Osteocyte (in vitro differentiated cells): ENCODE results near the gene OVCA2. TPM values are rescaled to one million over a fixed set of nuclear protein-coding genes. Genes with fewer than 3 reads are reported as not detected.
A peak's percentile ranks its signal among the peaks of the same experiment; 100 is the strongest.

Experiments
- DNase-seq: peaks from one replicate; pipeline ENCODE4 v3.0.0; 2021; ENCODE audit warnings: mixed read lengths; ENCODE audit not compliant: unreplicated experiment; ENCODE audit errors: extremely low spot score
- H3K27ac Mint-ChIP-seq: one replicate; pipeline ENCODE4 v1.8.0; 2021; ENCODE audit warnings: mild to moderate bottlenecking, mixed read lengths; ENCODE audit not compliant: unreplicated experiment
- H3K27me3 Mint-ChIP-seq: one replicate; pipeline ENCODE4 v1.8.0; 2021; ENCODE audit warnings: mixed read lengths; ENCODE audit not compliant: unreplicated experiment
- H3K36me3 Mint-ChIP-seq: one replicate; pipeline ENCODE4 v1.8.0; 2021; ENCODE audit warnings: mixed read lengths; ENCODE audit not compliant: unreplicated experiment
- H3K4me1 Mint-ChIP-seq: one replicate; pipeline ENCODE4 v1.8.0; 2021; ENCODE audit warnings: mixed read lengths; ENCODE audit not compliant: unreplicated experiment
- H3K4me3 Mint-ChIP-seq: one replicate; pipeline ENCODE4 v1.8.0; 2021; ENCODE audit warnings: mild to moderate bottlenecking, moderate library complexity, mixed read lengths; ENCODE audit not compliant: unreplicated experiment
- H3K9me3 Mint-ChIP-seq: one replicate; pipeline ENCODE4 v1.8.0; 2021; ENCODE audit warnings: mixed read lengths; ENCODE audit not compliant: unreplicated experiment
- total RNA-seq: library from RNA; stranded (reverse); gene quantifications from 2 replicates; pipeline ENCODE4 v1.2.1, GENCODE V29; 2021
- TF ChIP-seq, protein P1 (sequence below): fragments of 200-600 bp; sonication (generic); IDR thresholded peaks from 2 replicates; pipeline ENCODE4 v1.5.0; 2021; ENCODE audit warnings: antibody characterized with exemption, mild to moderate bottlenecking, moderate library complexity

Gene OVCA2
- total RNA-seq, 1 donor from 2014 or later, result 33.2 TPM

DNA sequence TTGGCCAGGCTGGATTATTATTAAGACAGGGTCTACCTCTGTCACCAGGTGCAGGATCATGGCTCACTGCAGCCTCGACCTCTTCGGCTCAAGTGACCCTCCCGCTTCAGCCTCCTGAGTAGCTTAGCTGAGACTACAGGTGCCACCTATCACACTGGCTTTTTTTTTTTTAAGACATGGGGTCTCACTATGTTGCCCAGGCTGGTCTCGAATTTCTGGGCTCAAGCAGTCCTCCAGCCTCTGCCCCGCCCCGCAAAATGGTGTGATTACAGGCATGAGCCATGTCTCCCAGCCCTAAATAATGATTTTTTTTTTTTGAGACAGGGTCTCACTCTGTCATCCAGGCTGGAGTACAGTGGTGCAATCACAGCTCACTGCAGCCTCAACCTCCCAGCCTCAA, 5.8 kb downstream of the OVCA2 start:
- DNase-seq, result no peak
- H3K9me3 Mint-ChIP-seq, result no peaks in the 10 kb centered on the region
- peaks cover 10% of the 10 kb centered on the region for H3K36me3 Mint-ChIP-seq
- no peak overlapping the region for H3K27ac Mint-ChIP-seq
- no peak overlapping the region for H3K4me3 Mint-ChIP-seq
- H3K27me3 Mint-ChIP-seq, result peaks cover 4% of the 10 kb centered on the region
- TF ChIP-seq, protein P1, sequence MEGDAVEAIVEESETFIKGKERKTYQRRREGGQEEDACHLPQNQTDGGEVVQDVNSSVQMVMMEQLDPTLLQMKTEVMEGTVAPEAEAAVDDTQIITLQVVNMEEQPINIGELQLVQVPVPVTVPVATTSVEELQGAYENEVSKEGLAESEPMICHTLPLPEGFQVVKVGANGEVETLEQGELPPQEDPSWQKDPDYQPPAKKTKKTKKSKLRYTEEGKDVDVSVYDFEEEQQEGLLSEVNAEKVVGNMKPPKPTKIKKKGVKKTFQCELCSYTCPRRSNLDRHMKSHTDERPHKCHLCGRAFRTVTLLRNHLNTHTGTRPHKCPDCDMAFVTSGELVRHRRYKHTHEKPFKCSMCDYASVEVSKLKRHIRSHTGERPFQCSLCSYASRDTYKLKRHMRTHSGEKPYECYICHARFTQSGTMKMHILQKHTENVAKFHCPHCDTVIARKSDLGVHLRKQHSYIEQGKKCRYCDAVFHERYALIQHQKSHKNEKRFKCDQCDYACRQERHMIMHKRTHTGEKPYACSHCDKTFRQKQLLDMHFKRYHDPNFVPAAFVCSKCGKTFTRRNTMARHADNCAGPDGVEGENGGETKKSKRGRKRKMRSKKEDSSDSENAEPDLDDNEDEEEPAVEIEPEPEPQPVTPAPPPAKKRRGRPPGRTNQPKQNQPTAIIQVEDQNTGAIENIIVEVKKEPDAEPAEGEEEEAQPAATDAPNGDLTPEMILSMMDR, result no peak
- H3K4me1 Mint-ChIP-seq, result peaks cover 24% of the 10 kb centered on the region

DNA sequence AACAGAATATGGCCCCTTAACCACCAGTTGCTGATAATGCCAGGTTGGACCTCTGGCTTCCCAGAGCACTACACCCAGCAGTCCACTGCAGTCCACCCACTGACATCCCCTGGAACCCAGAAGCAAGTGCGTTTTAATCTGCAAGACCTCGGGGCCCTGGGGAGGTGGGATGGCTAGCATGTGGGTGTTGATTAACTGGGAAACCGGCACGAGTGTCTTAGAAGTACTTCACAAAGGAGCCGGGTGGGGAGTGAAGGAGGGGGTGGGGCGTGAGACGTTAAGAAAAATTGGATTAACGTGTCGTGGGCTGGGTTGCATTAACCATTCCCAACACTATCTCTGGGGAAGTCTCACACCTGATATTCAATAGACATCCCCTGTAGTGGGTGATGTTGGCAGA, 7.0 kb downstream of the OVCA2 start:
- Mint-ChIP-seq H3K36me3 (peaks cover 3% of the 10 kb centered on the region), H3K27me3 (peaks cover 4% of the 10 kb centered on the region), H3K27ac (peak overlapping the region; percentile 79), H3K4me1 (peaks cover 19% of the 10 kb centered on the region), H3K9me3 (no peaks in the 10 kb centered on the region), H3K4me3 (peak overlapping the region; percentile 78)
- DNase-seq, result no peak
- TF ChIP-seq, protein P1, result no peak

DNA sequence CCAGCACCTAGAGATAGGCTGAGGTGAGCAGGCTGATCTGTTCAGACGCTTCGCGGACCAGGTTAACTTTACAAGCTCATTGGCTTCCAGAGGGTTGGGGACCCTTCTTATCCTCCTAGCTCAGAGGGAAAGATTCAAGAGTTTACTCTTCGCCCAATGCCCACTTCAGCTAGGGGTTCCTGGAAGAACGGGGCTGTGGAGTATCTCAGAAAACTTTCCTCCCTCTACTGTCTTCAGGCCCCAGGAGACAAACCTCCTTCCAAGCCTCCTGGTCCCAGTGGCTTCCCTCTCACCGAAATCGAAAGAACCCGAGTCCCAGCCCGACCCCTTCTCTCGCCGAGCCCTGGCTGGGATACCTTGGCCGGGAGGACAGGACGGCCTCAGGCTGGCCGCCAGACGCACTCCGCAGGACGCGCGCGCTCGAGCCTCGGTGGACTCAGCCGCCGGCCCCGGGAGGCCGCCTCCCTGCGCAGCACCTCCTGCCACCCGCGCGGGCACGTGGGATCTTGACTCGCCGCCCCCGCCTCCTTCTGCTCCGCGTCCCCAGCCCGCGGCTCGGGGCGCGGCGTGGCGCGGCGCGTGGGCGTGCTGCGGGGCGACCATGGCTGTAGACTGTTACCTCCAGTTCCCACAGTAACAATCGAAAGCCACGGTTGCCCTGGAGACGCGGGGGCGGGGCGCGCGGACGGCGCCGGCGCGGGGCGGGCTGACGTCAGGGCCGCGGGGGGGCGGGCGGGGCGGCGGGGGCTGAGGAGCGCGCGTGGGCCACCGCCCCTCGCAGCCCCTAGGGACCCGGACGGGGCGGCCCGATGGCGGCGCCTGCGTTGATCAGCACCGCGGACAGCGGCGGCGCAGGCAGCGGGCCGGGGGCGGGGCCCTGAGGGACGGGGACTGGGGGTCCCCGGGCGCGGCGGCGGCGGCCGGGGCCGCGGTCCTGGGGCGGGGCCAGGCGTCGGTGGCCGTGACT, 7.8 kb downstream of the OVCA2 start:
- H3K27ac Mint-ChIP-seq, result peak overlapping the region; percentile 79
- TF ChIP-seq, protein P1, result no peak
- peak; percentile 96 for DNase-seq
- peak overlapping the region; percentile 78 for H3K4me3 Mint-ChIP-seq
- H3K36me3 Mint-ChIP-seq, result peaks cover 2% of the 10 kb centered on the region
- peaks cover 4% of the 10 kb centered on the region for H3K27me3 Mint-ChIP-seq
- no peaks in the 10 kb centered on the region for H3K9me3 Mint-ChIP-seq
- peaks cover 24% of the 10 kb centered on the region for H3K4me1 Mint-ChIP-seq

DNA sequence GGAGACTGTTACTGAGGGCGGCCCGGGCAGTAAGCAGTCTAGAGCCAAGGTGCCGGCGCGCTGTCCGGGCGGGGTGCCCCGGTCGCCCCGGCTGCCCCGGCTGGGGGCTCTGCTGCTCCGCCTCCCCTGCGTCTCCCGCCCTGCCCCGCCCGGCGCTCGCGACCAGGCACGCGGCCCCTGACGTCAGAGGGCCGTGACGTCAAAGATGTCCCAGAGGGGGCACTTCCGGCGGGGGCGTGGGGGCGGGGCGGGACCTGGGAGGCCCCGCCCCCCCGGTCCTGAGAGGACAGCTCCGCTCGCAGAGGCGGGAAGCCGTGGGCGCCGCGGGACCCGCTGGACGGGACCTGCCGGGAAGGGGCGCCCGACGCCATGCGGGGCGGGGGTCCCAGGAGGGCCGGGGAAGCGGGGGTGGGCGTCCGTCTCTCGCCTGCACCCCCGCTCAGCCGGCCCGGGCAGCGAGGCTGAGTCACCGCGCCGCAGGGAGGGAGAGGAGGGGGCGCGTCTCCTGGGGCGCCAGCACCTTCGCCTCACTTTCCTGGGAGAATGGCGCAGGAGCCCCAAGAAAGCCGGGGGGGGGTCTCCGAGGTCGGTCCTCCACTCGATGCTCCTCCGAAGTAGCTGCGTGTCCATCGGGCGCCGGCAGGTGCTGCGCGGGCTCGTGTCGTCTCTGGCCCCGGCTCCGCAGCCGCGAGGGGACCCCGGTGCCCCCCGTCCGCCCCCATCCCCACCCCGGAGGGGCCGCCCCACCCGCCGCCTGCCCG, 8.7 kb downstream of the OVCA2 start:
- no peak overlapping the region for H3K27ac Mint-ChIP-seq
- H3K27me3 Mint-ChIP-seq, result peaks cover 4% of the 10 kb centered on the region
- no peak overlapping the region for H3K4me3 Mint-ChIP-seq
- H3K36me3 Mint-ChIP-seq, result no peaks in the 10 kb centered on the region
- no peaks in the 10 kb centered on the region for H3K9me3 Mint-ChIP-seq
- TF ChIP-seq, protein P1, result no peak
- DNase-seq, result peak; percentile 86
- H3K4me1 Mint-ChIP-seq, result peaks cover 25% of the 10 kb centered on the region
